T-cell (primary cell): ENCODE data around the gene GOLPH3L. TPM values are rescaled to one million over a fixed set of nuclear protein-coding genes. Genes with fewer than 3 reads are reported as not detected.
"Not testable (repeated sequence)": the region's sequence is repeated elsewhere in the genome, so short reads cannot be mapped to it uniquely, and the experiment has no call there.

Source experiments
- ATAC-seq, 4 experiments: fragments of 200-7000 bp in 3 of 4; fragments of 150-1000 bp in 1 of 4; cut with Tn5 transposase; replicated peaks in 1 of 4; 1 replicate in 3 of 4; 2 replicates in 1 of 4; pipeline ENCODE4 v1.10.0; 2021; ENCODE audit warnings: moderate library complexity in 3 of 4, mild to moderate bottlenecking in 2 of 4, moderate number of reproducible peaks in 1 of 4
- CTCF ChIA-PET, 2 donors: fragments of 300-600 bp; sonication (Branson Sonifier 250); formaldehyde crosslinking; loops; one replicate each; lab custom pipeline; 2022; ENCODE audit warnings: antibody characterized with exemption in 2 of 2; lab: Charles Lee
- POLR2A ChIA-PET, 2 donors: fragments of 300-600 bp; sonication (Branson Sonifier 250); formaldehyde crosslinking; loops; one replicate each; lab custom pipeline; 2022; ENCODE audit warnings: antibody characterized with exemption in 2 of 2; lab: Charles Lee
- DNase-seq, 35 experiments: peaks; one replicate each; pipeline versions ENCODE4 v3.0.0 to v3.0.0-alpha.2; 2013 to 2023
- H3K27ac ChIP-seq: one replicate; pipeline ENCODE4 v1.5.1; 2013; ENCODE audit warnings: low read length
- H3K27me3 ChIP-seq, 2 experiments: replicated peaks in 1 of 2; 1 replicate in 1 of 2; 2 replicates in 1 of 2; pipeline versions ENCODE4 v1.6.1 to v1.7.0; 2013; ENCODE audit warnings: low read length in 1 of 2, mixed read lengths in 1 of 2; ENCODE audit not compliant: control insufficient read depth in 2 of 2, insufficient read depth in 2 of 2; ENCODE audit errors: extremely low read depth in 1 of 2
- H3K36me3 ChIP-seq, 2 donors: 1 replicate in 1 of 2; 2 replicates in 1 of 2; pipeline versions ENCODE4 v1.6.1 to v1.7.0; 2013; ENCODE audit warnings: low read length in 1 of 2; ENCODE audit not compliant: control insufficient read depth in 2 of 2, insufficient read depth in 1 of 2; ENCODE audit errors: extremely low read depth in 1 of 2
- H3K4me1 ChIP-seq, 2 experiments: 1 replicate in 1 of 2; 2 replicates in 1 of 2; pipeline versions ENCODE4 v1.6.1 to v1.7.0; 2013; ENCODE audit warnings: low read length in 2 of 2, mixed read lengths in 1 of 2; ENCODE audit not compliant: insufficient read depth in 2 of 2, control insufficient read depth in 1 of 2; ENCODE audit errors: extremely low read depth in 1 of 2
- H3K4me3 ChIP-seq, 2 donors: 1 replicate in 1 of 2; 2 replicates in 1 of 2; pipeline versions ENCODE4 v1.5.1 to v1.7.0; 2013; ENCODE audit warnings: mild to moderate bottlenecking in 2 of 2, low read length in 1 of 2, moderate library complexity in 1 of 2; ENCODE audit not compliant: control insufficient read depth in 1 of 2; ENCODE audit errors: extremely low read depth in 1 of 2
- H3K9me3 ChIP-seq: 2 replicates; pipeline ENCODE4 v1.7.0; 2013
- H3K27ac Mint-ChIP-seq, 2 donors: one replicate each; pipeline ENCODE4 v1.8.0; 2020 to 2021; ENCODE audit warnings: mild to moderate bottlenecking in 2 of 2, mixed read lengths in 2 of 2
- H3K27me3 Mint-ChIP-seq, 2 donors: one replicate each; pipeline ENCODE4 v1.8.0; 2021 to 2022; ENCODE audit warnings: mixed read lengths in 2 of 2
- H3K36me3 Mint-ChIP-seq: one replicate; pipeline ENCODE4 v1.8.0; 2021; ENCODE audit warnings: mixed read lengths
- H3K4me1 Mint-ChIP-seq, 3 donors: one replicate each; pipeline ENCODE4 v1.8.0; 2020 to 2022; ENCODE audit warnings: mixed read lengths in 3 of 3, mild to moderate bottlenecking in 1 of 3
- H3K4me3 Mint-ChIP-seq, 3 donors: one replicate each; pipeline ENCODE4 v1.8.0; 2020 to 2022; ENCODE audit warnings: mild to moderate bottlenecking in 3 of 3, mixed read lengths in 3 of 3, moderate library complexity in 3 of 3
- H3K9me3 Mint-ChIP-seq, 3 donors: one replicate each; pipeline ENCODE4 v1.8.0; 2020 to 2022; ENCODE audit warnings: mixed read lengths in 3 of 3
- WGBS: methylation state at CpG from one replicate; pipeline ENCODE4 v1.1.5; 2013; ENCODE audit warnings: missing lambda C conversion rate; ENCODE audit not compliant: insufficient coverage; 5-methylcytosine and 5-hydroxymethylcytosine counted together
- total RNA-seq, 35 experiments: library from RNA in 6 of 35; stranded (reverse) in 6 of 35; fragments of 120-200 nt in 1 of 35; gene quantifications; one replicate each; pipeline versions ENCODE4 v1.2.1 to v1.2.4 and lab custom pipeline; 2013 to 2026

The GOLPH3L gene
- total RNA-seq, 5 donors from 2014 or later (not counting 1 experiment from before 2014, with no cell fraction given): 10.2 to 23.7 (median 21.5) TPM

DNA sequence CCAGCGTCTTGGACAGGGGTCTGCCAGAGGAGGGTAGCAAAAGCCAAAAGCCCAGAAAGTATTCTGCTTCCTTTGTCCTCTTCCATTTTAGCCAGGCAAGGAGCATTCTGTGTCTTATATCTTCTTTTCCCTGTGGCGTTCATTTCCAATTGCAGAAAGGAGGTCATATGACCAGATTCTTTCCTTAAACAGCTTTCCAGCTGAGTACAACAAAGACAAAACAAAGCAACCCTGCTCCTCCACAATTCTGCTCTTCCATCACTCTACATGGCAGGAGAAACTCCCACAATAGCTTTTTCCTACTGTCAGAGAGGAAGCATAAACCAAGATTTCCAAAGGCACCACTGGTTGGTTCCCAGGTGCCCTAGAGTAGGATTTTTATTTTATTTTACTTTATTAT is 87.2 kb downstream of the GOLPH3L start:
- peaks cover 25 to 47% (median 42%) of the 10 kb centered on the region in 3 donors for H3K4me1 Mint-ChIP-seq
- ChIA-PET CTCF (no interaction called here), POLR2A (interaction anchor here (0.5 to 4.0 kb wide), 5 partner anchors 20 to 722 kb away, joined by 3 to 44 read pairs (median 5); partner anchors contain the start of genes MCL1 (in 2 of the 2) and ENSA (in 1 of the 2))
- no peak for ATAC-seq
- H3K4me1 ChIP-seq: peaks cover 11 to 45% of the 10 kb centered on the region in 2 experiments
- H3K27ac ChIP-seq: peak overlapping the region; percentile 99
- no peaks in the 10 kb centered on the region for H3K9me3 ChIP-seq
- DNase-seq: no peak
- WGBS: 100% methylated on average over 2 of the region's 2 CpGs
- peaks cover 0 to 7% of the 10 kb centered on the region in 2 donors for H3K36me3 ChIP-seq
- H3K4me3 Mint-ChIP-seq: no peak overlapping the region
- peaks cover 13% of the 10 kb centered on the region for H3K36me3 Mint-ChIP-seq
- H3K27me3 Mint-ChIP-seq: no peaks in the 10 kb centered on the region
- no peak overlapping the region for H3K4me3 ChIP-seq
- H3K27me3 ChIP-seq: no peaks in the 10 kb centered on the region
- H3K27ac Mint-ChIP-seq: peak overlapping the region in 1 of 2 donors; percentile 58
- no peaks in the 10 kb centered on the region for H3K9me3 Mint-ChIP-seq

GRCh38 chr1:150606463-150607142 is 90.4 kb downstream of the GOLPH3L start:
- Histone ChIP-seq H3K27me3 (no peaks in the 10 kb centered on the region), H3K4me1 (peaks cover 6 to 15% of the 10 kb centered on the region in 2 experiments), H3K36me3 (peaks cover 0 to 4% of the 10 kb centered on the region in 2 donors), H3K4me3 (no peak overlapping the region), H3K27ac (no peak overlapping the region), H3K9me3 (no peaks in the 10 kb centered on the region)
- no CpG with 5 or more reads among the region's 7 CpGs for WGBS
- Mint-ChIP-seq H3K27me3 (no peaks in the 10 kb centered on the region), H3K27ac (no peak overlapping the region), H3K9me3 (no peaks in the 10 kb centered on the region), H3K36me3 (peaks cover 16% of the 10 kb centered on the region), H3K4me1 (peaks cover 13 to 30% (median 20%) of the 10 kb centered on the region in 3 donors), H3K4me3 (no peak overlapping the region)
- ChIA-PET POLR2A (interaction anchor here (0.7 to 1.3 kb wide), 2 partner anchors 29 to 34 kb away, joined by 3 to 5 read pairs; no protein-coding TSS in a partner anchor), CTCF (interaction anchor here in 1 of 2 donors (0.6 kb wide), 1 partner anchor 14 kb away, joined by 4 read pairs; no protein-coding TSS in a partner anchor)
- no peak for DNase-seq
- no peak for ATAC-seq

- not testable (repeated sequence) for H3K27me3 ChIP-seq, H3K9me3 Mint-ChIP-seq, H3K36me3 ChIP-seq, H3K9me3 ChIP-seq, H3K27ac ChIP-seq, DNase-seq, H3K4me3 Mint-ChIP-seq, ATAC-seq, H3K27me3 Mint-ChIP-seq, H3K27ac Mint-ChIP-seq, H3K4me3 ChIP-seq, H3K4me1 ChIP-seq
- Mint-ChIP-seq H3K4me1 (peaks cover 6 to 23% (median 11%) of the 10 kb centered on the region in 3 donors), H3K36me3 (peaks cover 16% of the 10 kb centered on the region)
- ChIA-PET CTCF (interaction anchor here (0.6 to 1.0 kb wide), 3 partner anchors 13 to 18 kb away, joined by 3 to 5 read pairs (median 3); no protein-coding TSS in a partner anchor), POLR2A (interaction anchor here (0.6 to 1.3 kb wide), 6 partner anchors 12 to 46 kb away, joined by 3 to 6 read pairs (median 4); partner anchors contain the start of gene ENSA (in 1 of the 2))
- 100% methylated on average over 1 of the region's 3 CpGs for WGBS
These were observed 91.6 kb downstream of the GOLPH3L start for GRCh38 chr1:150605451-150605731.

- no peak overlapping the region for H3K27ac ChIP-seq
- DNase-seq (no peak), ATAC-seq (no peak)
- Mint-ChIP-seq H3K27me3 (no peaks in the 10 kb centered on the region), H3K27ac (peak overlapping the region; percentile 20 to 78), H3K4me3 (no peak overlapping the region), H3K36me3 (peaks cover 20% of the 10 kb centered on the region), H3K9me3 (no peaks in the 10 kb centered on the region), H3K4me1 (peaks cover 6 to 15% (median 9%) of the 10 kb centered on the region in 3 donors)
- no peak overlapping the region for H3K4me3 ChIP-seq
- H3K9me3 ChIP-seq: no peaks in the 10 kb centered on the region
- no CpG with 5 or more reads among the region's 2 CpGs for WGBS
- H3K27me3 ChIP-seq: no peaks in the 10 kb centered on the region
- H3K36me3 ChIP-seq: peaks cover 2 to 8% of the 10 kb centered on the region in 2 donors
- no peaks in the 10 kb centered on the region for H3K4me1 ChIP-seq
- ChIA-PET CTCF (no interaction called here), POLR2A (interaction anchor here in 1 of 2 donors (0.5 kb wide), 1 partner anchor 33 kb away, joined by 6 read pairs; no protein-coding TSS in a partner anchor)
These were observed 92.7 kb downstream of the GOLPH3L start for GRCh38 chr1:150604226-150604588.

DNA sequence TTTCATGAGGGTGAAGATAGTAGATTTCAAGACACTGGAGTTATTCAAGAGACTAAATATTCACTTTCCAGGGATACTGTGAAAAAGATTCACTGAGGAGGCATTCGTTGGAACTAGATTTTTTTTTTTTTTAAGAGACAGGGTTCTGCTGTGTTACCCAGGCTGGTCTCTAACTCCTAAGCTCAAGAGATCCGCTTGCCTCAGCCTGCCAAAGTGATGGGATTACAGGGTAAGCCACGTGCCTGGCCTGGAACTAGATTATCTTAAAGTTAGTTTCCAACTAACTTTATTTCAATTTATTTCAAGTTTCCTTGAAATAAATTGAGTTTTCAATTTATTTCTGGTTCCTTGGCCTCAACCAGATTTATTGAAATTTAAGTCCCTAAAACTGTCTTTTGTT is 93.2 kb downstream of the GOLPH3L start:
- H3K27ac Mint-ChIP-seq: peak overlapping the region in 1 of 2 donors; percentile 2

DNA sequence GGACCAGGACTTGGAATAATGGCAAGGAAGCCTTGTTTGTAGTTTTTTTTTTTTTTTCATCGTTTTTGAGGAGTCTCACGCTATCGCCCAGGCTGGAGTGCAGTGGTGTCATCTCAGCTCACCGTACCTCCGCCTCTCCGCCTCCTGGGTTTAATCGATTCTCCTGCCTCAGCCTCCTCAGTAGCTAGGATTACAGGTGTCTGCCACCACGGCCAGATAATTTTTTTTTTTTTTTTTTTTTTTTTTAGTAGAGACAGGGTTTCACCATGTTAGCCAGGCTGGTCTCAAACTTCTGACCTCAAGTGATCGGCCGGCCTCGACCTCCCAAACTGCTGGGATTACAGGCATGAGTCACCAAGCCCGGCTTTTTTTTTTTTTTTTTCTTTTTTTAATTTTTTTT is 94.6 kb downstream of the GOLPH3L start:
- H3K36me3 Mint-ChIP-seq: peaks cover 23% of the 10 kb centered on the region
- CTCF ChIA-PET: interaction anchor here in 1 of 2 donors (0.7 kb wide), 1 partner anchor 43 kb away, joined by 3 read pairs; no protein-coding TSS in a partner anchor

More for the DNA sequence above, 93.2 kb downstream of the GOLPH3L start:
- H3K4me1 Mint-ChIP-seq: peaks cover 6 to 15% (median 9%) of the 10 kb centered on the region in 3 donors
- no peak for DNase-seq
- H3K27me3 Mint-ChIP-seq: no peaks in the 10 kb centered on the region
- H3K4me1 ChIP-seq: no peaks in the 10 kb centered on the region
- ChIA-PET POLR2A (interaction anchor here (0.5 to 0.6 kb wide), 2 partner anchors 33 to 370 kb away, joined by 3 to 6 read pairs; no protein-coding TSS in a partner anchor), CTCF (interaction anchor here in 1 of 2 donors (0.7 kb wide), 2 partner anchors 42 to 43 kb away, joined by 3 to 5 read pairs; no protein-coding TSS in a partner anchor)
- peaks cover 20% of the 10 kb centered on the region for H3K36me3 Mint-ChIP-seq
- no peak overlapping the region for H3K4me3 Mint-ChIP-seq
- H3K9me3 Mint-ChIP-seq: no peaks in the 10 kb centered on the region
- H3K27ac ChIP-seq: no peak overlapping the region
- H3K9me3 ChIP-seq: no peaks in the 10 kb centered on the region
- H3K27me3 ChIP-seq: no peaks in the 10 kb centered on the region
- no peak for ATAC-seq
- H3K4me3 ChIP-seq: no peak overlapping the region
- WGBS: 86% methylated on average over 1 of the region's 3 CpGs
- H3K36me3 ChIP-seq: peaks cover 2 to 8% of the 10 kb centered on the region in 2 donors

More for the DNA sequence above, 94.6 kb downstream of the GOLPH3L start:
- H3K4me1 ChIP-seq, H3K4me3 ChIP-seq, H3K27ac ChIP-seq, ATAC-seq, H3K27ac Mint-ChIP-seq, H3K27me3 ChIP-seq, DNase-seq, POLR2A ChIA-PET, H3K4me3 Mint-ChIP-seq, H3K27me3 Mint-ChIP-seq, H3K9me3 Mint-ChIP-seq, H3K36me3 ChIP-seq, H3K9me3 ChIP-seq: not testable (repeated sequence)
- WGBS: no CpG with 5 or more reads among the region's 12 CpGs
- peaks cover 6 to 15% (median 9%) of the 10 kb centered on the region in 3 donors for H3K4me1 Mint-ChIP-seq
